CD4-positive, alpha-beta T cell treated with Interleukin-1 beta for 1 hour (primary cell): ENCODE results near the gene MAGI2.

Experiments
- DNase-seq, 2 donors: peaks; one replicate each; pipeline ENCODE4 v3.0.0-alpha.2; 2020 to 2022

Gene MAGI2

GRCh38 chr7:78151229-78151628 is 1302.2 kb downstream of the MAGI2 start:
- DNase-seq, result no peak

DNA sequence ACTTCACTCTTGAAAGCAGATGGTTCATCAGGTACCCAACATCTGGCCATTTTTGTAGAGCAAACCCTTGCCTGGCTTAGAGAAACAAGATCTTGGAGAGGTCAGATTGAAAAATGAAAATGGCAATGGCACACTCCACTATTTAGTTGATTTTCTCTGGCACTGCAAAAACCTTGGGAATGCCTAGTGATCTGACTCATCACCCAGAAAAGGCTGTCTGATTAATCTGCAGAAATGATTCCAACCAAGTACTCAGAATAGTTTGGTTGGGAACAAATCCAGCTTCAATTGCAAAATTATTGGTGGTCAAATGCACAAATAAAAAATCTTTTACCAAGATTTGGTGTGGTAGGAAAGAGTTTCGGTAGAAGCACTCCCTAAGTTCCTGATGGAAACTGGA is 1303.7 kb downstream of the MAGI2 start:
- no peak for DNase-seq

GRCh38 chr7:78148166-78148894 is 1305.1 kb downstream of the MAGI2 start:
- no peak for DNase-seq

DNA sequence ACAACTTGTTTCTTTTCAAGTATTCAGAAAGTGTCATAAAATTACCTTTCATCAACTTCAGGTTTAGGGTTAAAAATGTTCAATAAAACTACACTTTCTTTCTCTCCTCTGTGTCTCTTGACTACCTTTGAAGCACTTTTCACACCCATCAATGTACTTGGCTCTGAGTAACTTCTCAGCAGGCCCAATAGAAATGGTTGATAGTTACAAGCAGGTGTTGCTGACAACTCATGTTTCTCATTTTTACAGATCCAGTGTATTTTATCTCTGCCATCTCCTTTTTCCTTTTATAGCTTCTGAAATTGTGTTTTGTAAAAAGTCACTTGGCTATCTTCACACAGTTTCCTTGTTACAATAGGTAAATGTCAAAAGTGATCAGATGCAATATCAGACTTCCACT is 1306.9 kb downstream of the MAGI2 start:
- DNase-seq, result no peak

GRCh38 chr7:78143661-78144060 is 1309.8 kb downstream of the MAGI2 start:
- no peak for DNase-seq

- DNase-seq, result no peak
Observed at GRCh38 chr7:78141522-78142281, 1311.8 kb downstream of the MAGI2 start.

GRCh38 chr7:78140109-78140508 is 1313.4 kb downstream of the MAGI2 start:
- no peak for DNase-seq

DNA sequence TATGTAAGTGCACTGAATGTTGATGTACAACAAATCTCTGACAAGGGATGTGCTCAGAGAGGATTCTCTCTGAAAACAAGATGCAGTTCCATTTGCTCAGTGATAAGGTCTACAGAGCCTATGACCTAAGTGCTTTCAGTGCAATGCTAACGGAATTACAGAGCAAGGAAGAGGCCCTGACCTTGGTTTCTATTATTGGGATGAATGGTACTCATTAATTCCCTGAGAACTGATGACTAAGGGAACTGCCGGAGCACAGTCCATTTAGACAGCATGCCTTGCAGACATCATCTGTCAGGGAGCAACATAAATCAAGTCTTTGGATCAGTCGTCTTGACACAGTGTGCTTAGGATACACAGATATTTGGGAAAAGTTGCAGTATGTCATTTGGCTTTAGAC is 1314.1 kb downstream of the MAGI2 start:
- no peak for DNase-seq

DNA sequence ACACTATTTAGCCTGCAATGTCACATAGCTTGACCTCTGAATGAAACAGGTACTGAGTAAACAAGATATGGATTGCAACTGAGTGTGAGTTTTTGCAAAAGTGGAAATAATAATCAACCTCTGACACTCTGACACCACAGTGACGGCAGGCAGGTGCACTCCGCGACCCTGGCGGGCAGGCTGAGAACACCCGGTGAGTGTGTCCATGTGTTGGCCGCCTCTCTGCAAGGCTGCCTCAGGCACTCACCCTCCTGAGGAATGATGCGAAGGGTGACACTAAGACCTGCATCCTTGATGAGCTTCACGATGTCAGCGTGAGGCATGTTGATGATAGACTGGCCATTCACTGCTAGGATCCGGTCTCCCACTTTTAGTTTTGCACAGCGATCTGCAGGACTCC is 1318.7 kb downstream of the MAGI2 start:
- DNase-seq, result no peak

- no peak for DNase-seq
Observed at GRCh38 chr7:78134256-78134655, 1319.2 kb downstream of the MAGI2 start.

DNA sequence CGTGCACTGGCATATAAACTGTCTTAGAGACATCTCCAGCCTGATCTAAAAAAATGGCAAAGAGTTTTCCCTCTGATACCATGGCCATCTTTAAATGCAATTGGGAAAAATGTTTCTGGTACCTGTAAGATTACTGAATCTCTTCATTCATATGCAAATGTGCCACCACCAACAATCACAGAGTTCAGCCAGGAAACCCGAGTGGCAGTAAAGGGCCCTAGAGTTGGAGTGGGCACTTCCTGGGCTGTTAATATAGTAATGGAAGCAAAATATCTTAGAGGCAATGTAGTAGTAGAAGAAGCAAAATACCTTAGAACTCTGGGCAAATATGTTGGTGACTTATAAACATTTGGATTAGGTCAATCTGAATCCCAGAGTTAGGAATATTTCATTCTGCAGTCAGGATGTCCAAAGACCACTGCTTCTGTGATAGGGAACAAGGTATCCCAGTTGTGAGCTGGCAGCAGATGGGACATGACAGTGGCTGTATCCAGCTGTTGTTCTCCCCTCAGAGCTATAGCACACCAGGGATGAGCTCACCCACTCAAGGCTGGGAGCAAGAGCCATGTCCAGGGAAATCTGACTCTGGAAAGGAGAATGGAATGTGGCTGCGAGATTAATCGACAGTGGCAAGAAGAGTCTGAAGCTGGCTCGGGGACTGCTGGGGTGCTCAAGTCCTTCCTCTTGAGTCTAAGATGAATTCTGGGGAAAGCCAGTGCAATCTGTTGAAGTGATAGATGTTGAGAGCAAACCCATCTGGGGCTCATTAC is 1322.8 kb downstream of the MAGI2 start:
- no peak for DNase-seq

DNA sequence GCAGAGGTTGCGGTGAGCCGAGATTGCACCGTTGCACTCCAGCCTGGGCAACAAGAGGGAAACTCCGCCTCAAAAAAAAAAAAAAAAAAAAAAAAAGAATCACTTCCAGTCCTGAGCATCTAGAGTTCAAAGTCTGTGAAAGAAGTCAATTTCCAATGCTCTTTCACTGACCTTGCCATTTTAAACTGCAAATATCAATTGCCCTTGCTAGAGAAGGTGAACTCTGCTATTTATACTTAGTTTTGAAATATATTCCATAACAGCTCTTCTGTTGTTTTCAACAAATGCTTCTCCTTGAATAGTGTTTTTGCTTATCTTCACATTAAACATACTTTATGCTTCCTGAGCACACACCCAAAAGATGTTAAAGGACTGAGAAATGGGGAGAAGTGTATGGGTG is 1323.6 kb downstream of the MAGI2 start:
- DNase-seq, result no peak

DNA sequence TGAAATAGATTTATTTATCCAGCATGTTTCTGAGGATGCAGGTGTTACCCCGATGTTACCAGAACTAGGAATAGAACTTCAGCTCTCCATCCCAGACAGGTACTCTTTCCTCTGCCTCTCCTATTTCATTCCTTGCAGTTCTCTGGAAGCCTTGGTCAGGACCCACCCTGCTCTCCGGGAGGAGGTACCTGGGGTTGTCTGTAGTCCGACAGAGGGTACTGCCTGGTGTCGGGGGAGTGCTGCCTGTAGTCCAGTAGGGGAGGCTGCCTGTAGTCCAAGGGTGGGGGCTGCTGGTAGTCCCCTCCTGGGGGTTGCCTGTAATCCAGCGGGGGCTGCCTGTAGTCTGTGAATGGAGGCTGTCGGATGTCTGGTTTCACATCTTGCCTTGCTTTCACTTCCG is 1326.5 kb downstream of the MAGI2 start:
- DNase-seq, result no peak

DNA sequence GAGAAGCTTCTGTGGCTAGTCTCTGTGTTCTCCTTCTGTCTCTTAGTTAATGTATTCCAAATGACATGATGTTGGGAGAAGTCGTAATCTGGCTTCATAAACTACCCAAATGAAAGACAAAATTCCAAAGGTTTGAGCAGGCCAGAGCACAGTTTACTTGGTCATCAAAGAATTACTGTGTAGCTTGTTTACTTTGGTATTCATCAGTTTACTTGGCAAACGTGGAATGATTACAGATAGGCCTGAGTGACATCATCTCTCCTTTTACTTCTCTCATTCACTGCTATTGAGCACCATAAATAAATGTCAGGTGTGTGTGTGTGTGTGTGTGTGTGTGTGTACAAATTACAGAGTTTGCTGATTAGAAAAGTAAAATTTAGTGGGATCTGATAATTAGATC is 1327.6 kb downstream of the MAGI2 start:
- DNase-seq, result no peak

DNA sequence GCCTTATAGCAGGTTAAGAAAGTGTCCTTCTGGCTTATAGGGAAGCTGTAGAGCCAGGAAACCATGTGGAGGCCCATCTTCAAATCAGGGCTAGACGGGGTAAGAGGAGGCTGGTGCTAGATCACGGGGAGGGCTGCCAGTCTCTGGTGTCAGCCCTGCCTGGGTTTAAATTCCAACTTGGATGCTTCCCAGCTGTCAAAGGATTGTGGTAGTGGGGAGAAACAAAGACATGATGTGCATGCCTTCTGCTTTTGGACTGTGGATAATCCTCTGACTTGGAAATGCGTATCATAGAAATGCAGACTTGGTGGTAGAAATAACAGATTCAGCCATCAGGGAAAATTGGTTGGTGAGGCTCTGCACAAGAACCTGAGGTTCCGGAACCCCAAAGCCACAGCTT is 1329.3 kb downstream of the MAGI2 start:
- no peak for DNase-seq

- no peak for DNase-seq
Observed at GRCh38 chr7:78121888-78122287, 1331.6 kb downstream of the MAGI2 start.

DNA sequence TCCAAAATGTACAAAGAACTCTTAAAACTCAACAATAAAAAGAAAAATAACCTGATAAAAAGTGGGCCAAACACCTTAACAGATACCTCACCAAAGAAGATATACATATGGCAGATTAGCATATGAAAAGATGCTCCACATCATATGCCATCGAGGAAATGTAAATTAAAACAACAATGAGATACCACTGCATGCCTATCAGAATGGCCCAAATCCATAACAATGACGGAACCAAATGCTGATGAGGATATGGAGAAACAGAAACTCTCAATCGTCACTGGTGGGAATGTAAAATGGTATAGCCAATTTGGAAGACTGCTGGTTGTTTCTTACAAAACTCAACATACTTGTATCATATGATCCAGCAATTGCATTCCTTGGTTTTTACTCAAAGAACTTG is 1335.0 kb downstream of the MAGI2 start:
- DNase-seq, result no peak

GRCh38 chr7:78115876-78116275 is 1337.6 kb downstream of the MAGI2 start:
- no peak for DNase-seq

GRCh38 chr7:78114993-78115392 is 1338.5 kb downstream of the MAGI2 start:
- no peak for DNase-seq

- DNase-seq, result no peak
Observed at GRCh38 chr7:78112488-78112887, 1341.0 kb downstream of the MAGI2 start.

DNA sequence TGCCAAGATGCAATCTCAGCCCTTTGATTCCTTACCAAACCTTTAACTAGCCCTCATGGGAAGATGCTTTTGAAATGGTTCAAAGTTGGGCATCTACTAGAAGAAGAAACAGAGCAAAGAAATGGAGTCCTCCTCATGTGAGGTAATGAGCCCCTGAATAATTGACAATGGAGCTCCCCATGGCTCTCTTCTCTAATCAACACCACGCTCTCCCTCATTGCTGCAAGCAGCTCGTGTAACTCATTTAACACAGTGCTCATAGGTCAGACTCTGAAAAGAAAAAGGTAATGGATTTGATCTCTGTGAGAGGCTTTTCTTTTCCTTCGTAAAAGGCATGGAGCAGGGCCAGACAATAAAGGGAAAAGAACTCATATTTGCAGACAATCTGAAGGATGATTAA is 1342.1 kb downstream of the MAGI2 start:
- DNase-seq, result no peak

- DNase-seq, result no peak
Observed at GRCh38 chr7:78103475-78103874, 1350.0 kb downstream of the MAGI2 start.

DNA sequence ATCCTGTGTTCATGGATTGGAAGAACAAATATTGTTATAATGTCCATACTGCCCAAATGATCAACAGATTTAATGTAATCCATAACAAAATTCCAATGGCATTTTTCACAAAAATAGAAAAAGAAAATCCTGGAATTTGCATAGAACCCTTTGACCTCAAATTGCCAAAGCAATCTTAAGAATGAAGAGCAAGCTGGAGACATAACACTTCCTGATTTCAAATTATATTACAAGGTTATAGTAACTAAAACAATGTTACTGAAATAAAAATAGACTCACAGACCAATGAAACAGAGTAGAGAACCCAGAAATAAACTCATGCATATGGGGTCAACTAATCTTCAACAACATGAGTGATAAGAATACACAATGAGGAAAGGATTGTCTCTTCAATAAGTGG is 1352.4 kb downstream of the MAGI2 start:
- no peak for DNase-seq
